NCI-H1092 (cell line): ENCODE measurements around the gene TTLL3.

Experiments used
- DNase-seq: peaks from one replicate; lab custom pipeline; 2025; lab: John Stamatoyannopoulos, UW

TTLL3 gene

DNA sequence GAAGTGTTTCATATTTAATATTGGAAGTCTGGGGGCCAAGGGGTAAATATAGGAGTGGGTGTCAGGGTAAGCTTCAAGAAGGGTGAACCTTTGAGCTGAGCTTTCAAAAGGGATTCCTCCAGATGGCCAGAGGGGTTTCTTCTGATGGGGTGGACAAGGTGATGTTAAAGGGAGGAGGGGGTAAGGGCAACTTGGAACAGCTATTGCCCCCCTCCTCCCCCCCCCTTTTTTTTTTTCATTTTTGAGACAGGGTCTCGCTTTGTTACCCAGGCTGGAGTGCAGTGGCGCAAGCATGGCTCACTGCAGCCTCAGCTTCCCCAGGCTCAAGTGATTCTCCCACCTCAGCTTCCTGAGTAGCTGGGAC lies 2.1 kb upstream of the TTLL3 start:
- DNase-seq = no peak

DNA sequence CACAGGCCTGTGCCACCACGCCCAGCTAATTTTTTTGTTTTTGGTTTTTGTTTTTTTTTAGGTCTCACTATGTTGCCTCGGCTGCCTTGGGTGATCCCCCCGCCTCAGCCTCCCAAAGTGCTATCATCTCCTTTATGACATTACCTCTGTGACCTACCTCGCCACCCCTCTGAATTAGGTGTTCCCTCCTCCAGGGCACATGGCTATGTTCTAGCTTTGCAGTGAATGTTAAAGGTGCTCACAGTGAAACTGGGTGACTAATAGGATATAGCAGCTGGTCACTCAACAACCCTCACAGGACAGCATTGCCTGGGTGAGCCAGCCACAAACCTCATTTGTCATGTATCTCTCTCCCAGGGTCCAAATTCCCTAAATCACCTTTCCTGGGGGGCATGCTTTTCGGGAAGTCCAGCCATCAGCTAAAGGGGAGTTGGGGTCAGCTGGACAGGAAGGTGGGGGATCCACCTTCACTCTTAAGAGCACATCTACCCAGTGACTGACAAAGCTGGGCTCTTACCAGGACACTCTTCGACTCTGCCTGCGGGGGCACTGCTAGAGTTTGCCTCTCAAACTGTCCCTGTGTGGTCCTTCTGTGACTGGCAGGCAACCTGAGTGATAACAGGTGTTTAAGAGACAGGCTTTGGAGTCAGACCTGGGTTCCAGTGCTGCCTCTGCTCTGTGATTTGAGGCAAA lies 1.6 kb upstream of the TTLL3 start:
- no peak for DNase-seq

DNA sequence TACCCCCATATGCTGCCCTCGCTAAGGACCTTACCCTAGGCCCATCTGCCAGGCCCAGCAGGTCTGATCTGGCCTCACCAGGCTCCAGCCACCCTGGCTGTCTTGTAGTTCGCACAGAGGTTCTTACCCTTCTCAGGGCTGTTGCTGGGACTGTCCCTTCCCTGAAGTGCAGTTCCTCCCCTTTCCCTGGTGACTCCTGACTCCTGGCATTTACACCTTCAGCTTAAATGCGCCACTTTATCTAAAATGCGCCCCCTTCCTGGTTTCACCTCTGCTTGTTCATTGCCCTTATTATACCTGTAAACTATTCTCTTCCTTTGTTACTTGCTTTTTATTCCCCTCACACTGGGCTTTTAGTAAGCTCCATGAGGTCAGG lies 835 bp upstream of the TTLL3 start:
- DNase-seq = no peak

DNA sequence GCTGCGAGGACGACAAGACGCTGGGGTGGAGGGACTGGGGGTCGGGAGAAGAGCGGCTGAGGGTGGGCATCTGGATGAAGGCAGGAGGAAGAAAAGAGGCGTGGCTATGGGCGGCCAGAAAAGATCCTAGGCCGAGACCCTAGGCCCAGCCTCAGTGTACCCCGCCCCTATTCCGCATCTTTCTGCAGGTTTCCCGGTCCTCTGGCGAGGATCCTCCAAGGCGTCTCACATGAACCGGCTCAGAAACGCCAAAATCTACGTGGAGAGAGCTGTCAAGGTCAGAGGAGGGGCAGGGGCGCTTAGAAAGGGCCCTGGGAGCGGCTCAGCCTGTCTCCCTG lies 340 bp downstream of the TTLL3 start:
- no peak for DNase-seq

DNA sequence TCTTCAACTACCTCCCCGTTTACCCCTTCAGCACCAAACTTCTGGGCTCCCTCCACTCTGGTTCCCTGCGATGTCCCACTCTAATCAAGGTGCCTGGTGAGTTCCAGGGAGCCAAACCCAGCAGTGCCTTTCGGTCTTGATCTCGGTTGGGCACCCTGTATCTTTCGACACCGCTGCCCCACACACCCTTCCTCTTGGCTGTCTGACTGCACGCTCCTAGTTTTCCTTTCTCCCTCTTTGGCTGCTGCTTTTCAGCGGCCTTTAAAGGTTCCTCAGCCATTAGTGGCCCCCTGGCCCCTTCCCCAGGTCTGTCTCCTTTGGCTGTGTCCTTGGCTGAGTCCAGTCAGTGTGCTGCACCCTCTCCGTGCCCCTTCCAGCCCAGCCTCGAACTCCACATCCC lies 784 bp downstream of the TTLL3 start:
- DNase-seq = no peak

DNA sequence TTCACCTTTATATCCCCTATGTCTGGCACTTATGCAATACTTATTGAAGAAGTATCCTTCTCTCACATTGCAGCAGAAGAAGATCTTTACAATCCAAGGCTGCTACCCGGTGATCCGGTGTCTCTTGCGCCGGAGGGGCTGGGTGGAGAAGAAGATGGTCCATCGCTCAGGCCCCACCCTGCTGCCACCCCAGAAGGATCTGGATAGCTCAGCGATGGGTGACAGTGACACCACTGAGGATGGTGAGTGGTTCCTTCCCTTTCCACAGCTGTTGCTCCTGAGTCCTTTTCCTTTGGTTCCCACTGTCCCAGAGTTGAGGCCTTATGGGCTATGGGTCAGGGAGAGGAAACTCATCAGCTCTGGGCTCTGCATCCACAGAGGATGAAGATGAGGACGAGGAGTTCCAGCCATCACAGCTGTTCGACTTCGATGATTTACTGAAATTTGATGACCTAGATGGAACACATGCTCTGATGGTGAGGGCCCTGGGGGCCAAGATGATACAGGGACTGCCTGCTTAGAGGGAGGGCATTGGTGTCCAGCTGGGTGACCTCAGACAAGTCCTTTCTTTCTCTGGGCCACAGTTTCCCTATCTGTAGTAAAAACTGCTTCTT lies 2.9 kb downstream of the TTLL3 start:
- DNase-seq = no peak

DNA sequence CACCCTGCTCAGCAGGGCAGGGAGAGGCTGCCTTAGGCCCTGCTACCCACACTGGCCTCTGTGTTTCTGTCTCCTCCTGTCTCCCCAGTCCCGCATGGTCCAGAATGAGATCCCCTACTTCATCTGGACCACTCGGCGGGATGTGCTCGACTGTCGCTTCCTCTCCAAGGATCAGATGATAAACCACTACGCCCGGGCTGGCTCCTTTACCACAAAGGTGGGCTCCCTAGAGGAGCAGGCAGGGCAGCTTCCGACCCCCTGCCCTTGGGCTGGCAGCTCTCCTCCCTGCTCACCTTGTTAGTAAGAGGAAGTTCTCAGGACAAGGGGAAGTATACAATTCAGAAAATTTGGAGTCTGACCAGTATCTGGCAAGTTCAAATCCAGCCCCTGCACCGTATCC lies 5.9 kb downstream of the TTLL3 start:
- DNase-seq = no peak

DNA sequence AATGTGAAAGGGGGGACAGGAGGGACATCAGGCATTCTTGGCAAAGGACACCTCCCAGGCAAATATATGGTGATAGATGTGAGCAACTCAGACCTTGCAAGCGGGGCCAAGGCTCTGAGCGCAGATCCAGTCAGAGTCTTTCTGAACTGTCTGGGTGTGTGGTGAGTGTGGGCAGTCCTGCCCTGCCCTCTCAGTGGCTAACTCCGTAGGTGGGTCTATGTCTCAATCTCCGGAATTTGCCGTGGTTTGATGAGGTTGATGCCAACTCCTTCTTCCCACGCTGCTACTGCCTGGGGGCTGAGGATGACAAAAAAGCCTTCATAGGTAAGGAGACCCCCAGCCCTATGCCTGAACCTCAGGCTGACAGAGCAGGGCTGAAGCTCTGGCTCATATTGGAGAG lies 7.4 kb downstream of the TTLL3 start:
- no peak for DNase-seq

DNA sequence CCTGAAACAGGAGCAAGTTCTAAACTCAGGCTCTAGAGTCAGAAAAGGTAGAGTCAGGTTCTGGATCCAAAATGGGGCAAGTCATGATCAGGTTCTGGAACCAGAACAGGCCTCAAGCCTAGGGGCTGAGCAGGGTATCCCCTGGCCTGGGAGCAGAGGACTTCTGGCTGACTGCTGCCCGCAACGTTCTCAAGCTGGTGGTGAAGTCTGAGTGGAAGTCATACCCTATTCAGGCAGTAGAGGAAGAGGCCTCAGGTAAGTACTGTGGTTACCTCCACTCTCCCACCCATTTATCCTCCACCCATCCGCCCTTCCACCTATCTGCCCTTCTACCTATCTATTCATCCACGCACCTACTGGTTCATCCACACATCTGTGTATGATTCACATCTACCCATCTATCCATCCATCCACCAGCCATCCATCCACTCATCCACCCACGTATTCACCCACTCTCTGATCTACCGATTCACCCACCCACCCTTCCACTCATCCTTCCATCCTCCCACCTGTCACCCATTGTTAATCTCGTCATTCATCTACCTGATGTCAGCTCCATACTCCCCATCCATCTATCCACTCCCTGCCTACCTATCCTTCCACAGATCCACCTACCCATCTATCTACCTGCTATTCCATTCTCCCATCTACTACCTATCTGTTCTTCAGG lies 8.7 kb downstream of the TTLL3 start:
- no peak for DNase-seq

DNA sequence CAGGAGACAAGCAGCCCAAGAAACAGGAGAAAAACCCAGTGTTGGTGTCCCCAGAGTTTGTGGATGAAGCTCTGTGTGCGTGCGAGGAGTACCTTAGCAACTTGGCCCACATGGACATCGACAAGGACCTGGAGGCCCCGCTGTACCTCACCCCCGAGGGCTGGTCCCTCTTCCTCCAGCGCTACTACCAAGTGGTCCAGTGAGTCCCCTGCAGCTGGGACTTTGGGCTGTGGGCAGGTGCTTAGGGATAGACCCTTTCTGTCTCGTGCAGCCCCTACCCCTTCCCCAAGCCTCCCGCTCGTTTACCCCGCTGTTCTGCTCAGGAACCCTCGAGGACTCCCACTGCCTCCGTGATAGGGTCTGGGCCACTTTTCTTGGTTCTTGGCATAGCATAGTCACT lies 10.5 kb downstream of the TTLL3 start:
- no peak for DNase-seq

DNA sequence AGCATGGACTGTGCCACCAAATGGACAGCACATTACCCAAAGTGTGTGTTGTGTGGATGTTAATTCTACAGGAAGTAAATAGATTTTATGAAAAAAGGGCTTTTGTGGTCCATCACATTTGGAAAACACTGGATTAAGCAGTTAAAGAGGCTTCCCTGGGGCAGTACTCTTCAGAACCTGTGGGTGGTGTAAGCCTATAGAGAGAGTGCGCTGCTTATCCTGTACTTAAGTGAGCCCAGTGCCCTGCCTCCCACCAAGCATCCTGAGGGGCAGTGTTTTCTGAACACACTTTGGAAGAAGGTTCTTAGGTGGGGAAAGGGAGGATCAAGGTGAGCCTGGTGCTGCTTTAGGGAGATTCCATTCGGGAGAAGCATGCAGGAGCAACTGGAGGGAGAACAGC lies 10.9 kb downstream of the TTLL3 start:
- no peak for DNase-seq

DNA sequence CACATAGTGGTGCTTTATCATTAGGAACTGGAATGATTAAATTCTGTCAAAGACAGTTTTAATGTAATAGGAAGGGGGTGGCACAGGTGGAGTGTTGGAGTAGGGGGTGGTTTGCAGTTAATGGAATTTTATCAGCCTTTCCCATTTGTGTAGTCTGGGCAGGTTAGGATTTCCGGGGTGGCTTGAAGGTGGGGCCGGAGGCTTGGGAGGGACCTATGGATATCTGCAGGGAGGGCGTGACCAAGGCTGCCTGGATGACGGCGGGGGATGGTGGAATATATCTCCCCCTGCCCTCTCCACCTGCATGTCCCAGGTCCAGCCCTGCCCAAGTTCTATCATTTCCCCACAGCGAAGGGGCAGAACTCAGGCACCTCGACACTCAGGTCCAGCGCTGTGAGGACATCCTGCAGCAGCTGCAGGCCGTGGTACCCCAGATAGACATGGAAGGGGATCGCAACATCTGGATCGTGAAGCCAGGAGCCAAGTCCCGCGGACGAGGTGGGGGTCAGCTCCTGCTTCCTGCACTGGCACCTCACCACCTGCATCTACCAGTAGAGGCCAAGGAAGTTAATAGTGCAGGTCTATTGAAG lies 15.5 kb downstream of the TTLL3 start:
- no peak for DNase-seq

DNA sequence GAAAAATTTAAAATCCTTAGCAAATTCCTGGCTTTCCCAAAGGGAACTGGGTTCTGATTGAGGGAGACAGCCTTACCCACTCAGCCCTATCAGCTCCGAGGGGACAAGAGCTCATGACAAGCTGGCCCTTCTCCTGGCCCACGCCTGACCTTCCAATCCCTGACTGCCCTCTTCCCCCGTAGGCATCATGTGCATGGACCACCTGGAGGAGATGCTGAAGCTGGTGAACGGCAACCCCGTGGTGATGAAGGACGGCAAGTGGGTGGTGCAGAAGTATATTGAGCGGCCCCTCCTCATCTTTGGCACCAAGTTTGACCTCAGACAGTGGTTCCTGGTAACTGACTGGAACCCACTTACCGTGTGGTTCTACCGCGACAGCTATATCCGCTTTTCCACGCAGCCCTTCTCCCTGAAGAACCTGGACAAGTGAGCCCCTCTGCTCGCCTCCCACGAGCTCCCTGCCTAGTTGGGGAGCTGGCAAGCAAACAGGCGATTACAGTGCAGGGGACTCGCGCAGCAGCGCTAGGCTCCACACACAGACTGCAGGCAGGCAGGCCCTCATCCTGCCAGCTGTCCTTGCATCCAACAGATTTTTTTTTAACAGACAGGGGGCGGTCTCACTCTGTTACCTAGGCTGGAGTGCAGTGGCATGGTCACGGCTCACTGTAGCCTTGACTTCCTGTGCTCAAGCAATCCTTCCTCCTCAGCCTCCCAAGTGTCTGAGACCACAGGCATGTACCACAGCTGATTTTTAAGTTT lies 16.9 kb downstream of the TTLL3 start:
- DNase-seq = no peak

DNA sequence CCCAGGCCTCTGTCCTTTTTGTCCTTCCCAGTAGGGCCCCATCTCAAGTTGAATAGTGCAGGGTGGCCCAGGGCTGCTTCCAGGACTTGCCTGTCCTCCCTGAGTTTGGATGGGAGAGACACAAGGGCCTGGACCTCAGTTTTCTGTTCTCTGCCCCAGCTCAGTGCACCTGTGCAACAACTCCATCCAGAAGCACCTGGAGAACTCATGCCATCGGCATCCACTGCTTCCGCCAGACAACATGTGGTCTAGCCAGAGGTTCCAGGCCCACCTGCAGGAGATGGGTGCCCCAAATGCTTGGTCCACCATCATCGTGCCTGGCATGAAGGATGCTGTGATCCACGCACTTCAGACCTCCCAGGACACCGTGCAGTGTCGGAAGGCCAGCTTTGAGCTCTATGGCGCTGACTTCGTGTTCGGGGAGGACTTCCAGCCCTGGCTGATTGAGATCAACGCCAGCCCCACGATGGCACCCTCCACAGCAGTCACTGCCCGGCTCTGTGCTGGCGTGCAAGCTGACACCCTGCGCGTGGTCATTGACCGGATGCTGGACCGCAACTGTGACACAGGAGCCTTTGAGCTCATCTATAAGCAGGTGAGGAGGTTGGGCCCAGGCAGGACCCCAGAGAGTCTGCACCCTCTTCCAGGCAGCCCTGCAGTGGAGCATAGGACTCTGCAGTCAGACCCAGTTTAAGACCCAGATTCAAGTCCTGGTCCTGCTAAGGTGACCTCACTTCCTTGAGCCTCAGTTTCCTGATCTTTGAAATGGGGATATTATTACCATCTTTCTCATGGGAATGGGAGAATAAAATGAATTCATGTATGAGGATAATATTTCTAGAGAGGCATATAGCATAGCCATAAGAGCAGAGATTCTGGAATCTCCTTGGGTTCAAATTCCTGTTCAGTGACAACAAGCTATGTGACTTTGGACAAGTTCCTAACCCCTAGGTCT lies 19.0 kb downstream of the TTLL3 start:
- no peak for DNase-seq

DNA sequence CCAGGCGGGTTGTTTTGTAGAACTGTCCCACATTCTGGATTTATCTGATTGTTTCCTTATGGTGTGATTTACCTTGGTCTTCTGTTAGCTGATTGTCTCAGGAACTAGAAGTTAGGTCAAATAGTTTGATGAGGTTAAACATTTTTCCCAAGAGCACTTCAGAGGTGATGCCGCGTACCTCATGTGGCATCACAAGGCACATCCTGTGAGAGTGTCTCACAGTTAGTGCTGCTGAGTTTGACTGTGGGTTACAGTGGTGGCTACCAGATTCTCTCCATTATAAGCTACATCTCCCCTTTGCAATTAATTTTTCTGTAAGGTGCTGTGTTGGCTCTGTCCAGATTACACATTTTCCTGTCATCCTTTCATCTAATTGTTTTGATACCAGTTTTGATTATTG lies 21.2 kb downstream of the TTLL3 start:
- DNase-seq = no peak

DNA sequence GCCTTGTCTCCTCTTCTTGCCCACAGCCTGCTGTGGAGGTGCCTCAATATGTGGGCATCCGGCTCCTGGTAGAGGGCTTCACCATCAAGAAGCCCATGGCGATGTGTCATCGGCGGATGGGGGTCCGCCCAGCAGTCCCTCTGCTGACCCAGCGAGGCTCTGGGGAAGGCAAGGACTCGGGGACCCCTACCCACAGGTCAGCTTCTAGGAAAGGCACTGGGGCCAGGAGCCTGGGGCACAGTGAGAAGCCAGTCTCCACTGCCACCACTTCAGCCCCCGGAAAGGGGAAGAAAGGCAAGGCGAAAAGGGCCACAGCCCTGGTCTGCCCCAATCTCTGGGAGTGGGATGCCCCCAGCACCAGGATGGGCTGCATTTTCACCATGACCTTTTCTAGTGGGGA lies 23.0 kb downstream of the TTLL3 start:
- no peak for DNase-seq

DNA sequence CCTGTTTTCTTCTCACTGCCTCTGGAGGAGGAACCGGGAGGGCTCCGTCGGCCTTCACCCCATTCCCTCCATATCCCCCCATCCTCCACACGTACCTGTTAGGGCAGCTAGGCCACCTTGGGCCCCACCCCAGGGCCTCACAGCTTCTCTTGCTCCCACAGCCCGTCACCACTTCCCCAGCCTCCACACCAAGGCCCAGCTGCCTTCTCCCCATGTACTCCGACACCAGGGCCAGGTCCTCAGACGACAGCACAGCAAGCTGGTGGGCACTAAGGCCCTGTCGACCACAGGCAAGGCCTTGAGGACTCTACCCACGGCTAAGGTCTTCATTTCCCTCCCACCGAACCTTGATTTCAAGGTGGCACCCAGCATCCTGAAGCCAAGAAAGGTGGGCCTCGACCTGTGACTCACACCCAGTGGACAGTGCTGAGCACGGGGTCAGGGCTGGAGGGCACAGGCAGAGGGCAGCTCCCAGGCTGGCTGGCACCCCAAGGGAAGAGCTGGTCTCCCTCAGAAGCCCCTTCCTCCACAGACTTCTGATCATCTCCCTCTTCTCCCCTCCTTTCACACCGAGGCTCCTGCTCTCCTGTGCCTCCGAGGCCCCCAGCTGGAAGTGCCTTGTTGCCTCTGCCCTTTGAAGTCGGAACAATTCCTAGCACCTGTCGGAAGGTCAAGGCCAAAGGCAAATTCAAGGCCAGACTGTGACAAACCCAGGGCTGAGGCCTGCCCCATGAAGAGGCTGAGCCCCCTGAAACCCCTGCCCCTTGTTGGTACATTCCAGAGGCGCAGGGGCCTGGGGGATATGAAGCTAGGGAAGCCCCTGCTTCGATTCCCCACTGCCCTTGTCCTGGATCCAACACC lies 24.7 kb downstream of the TTLL3 start:
- DNase-seq = no peak

DNA sequence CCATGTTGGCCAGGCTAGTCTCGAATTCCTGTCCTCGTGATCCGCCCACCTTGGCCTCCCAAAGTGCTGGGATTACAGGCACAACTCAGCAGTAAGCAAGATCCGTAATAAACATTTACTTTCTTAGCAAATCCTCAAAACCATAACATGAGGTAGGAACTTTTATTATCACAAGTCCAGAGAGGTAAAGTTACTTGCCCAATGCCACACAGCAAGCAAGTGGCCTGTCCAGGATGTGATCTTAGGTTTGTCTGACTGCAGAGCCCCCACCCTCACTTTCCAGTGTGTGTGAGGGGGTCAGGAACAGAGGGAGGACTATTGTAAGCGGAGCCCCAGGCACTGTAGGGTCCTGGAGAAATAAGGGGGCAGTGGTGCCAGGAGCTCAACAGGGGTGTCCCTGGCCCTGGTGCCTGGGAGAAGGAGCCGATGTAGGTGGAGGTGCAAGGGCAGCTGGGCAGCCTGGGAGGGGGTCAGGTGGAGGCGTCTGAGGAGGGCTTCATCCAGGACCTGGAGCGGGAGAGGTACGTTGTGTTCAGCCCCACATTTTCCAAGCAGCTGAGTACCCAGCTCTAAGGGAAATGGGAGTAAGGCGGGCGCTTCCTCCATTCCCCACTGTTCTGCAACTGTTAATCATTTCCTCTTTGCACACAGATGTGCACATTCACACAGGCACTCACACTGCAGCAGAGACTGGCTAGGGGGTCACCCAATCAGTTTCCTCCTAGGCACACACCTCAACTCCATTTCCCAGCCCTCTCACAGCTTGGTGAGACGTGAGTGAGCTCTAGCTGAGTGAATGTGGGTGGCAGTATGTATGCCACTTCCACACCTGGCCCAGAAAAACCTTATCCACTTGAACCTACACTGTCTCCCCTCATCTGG lies 27.9 kb downstream of the TTLL3 start:
- DNase-seq = no peak

DNA sequence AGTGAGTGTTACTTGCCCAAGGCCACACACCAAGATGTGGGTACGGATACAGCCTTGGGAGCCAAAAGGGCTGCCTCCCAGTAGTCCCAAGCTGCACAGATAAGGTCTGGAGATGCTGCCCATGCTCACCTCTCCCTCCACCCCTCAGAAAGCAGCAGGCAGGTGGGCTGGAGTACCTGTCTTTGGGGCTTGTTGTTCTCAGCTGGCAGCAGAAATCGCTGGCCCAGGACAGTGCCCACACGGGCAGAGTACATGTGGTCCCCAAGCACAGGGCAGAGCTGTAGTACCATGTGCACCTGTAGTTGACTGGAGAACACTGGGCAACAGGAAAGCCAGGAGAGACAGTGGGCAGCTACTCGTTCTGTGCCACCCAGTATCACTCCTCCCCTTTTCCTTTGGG lies 28.8 kb downstream of the TTLL3 start:
- DNase-seq = no peak

DNA sequence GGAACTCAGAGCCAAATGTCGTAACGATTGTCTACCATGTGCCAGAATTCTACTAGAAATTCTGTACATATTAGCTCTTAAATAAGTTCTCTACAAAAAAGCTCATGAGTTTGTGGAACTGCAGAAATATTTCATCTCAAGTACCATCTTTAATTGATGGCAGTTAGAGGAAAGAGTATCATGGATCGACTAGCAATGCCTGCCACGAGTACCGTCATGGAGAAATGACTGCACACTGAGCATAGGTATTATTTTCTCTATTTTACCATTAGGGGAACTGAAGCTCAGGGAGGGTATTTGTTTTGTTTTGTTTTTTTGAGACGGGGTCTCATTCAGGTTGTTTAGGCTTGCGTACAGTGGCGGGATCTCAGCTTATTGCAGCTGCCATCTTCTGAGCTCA lies 31.0 kb downstream of the TTLL3 start:
- no peak for DNase-seq
